ENCODE data around the gene ELOVL4.

DNA sequence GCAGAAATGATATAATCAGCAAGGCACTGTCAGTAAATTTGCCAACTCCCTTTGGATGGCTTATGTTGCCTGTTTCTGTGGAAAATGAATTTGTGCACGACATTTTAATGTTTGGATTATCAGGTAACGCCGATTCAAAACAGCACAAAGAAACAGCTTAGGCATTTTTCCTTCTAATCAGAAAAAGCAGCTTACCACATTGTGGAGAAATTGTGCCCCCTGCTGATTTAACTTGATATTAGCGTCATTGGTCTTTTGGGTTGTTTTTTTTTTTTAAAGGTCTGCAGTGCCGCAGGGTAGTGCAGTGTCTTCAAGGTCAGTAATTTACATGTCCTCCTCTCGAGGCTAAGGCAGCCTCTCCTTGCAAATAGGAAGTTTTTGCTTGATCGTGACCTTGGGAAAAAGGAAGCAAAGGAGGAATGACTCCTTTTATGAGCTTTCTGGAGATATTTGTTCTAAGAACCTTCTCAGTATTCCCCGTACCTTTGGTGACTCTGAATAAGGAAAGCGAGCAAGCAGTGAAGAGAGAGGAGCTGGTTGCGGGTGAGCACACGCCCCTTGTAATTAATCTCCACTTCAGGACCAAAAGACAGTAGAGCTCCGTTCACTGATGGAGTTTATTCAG lies 79.1 kb downstream of the ELOVL4 start:
- no peak for TF ChIP-seq BHLHE40 (IDR thresholded peaks at IDR 0.05; ENCODE audit: low read length)
- no peak for TF ChIP-seq ZBTB1 (CRISPR knock-in tag; IDR thresholded peaks at IDR 0.05; ENCODE audit: borderline replicate concordance)
- TF ChIP-seq, protein P1, sequence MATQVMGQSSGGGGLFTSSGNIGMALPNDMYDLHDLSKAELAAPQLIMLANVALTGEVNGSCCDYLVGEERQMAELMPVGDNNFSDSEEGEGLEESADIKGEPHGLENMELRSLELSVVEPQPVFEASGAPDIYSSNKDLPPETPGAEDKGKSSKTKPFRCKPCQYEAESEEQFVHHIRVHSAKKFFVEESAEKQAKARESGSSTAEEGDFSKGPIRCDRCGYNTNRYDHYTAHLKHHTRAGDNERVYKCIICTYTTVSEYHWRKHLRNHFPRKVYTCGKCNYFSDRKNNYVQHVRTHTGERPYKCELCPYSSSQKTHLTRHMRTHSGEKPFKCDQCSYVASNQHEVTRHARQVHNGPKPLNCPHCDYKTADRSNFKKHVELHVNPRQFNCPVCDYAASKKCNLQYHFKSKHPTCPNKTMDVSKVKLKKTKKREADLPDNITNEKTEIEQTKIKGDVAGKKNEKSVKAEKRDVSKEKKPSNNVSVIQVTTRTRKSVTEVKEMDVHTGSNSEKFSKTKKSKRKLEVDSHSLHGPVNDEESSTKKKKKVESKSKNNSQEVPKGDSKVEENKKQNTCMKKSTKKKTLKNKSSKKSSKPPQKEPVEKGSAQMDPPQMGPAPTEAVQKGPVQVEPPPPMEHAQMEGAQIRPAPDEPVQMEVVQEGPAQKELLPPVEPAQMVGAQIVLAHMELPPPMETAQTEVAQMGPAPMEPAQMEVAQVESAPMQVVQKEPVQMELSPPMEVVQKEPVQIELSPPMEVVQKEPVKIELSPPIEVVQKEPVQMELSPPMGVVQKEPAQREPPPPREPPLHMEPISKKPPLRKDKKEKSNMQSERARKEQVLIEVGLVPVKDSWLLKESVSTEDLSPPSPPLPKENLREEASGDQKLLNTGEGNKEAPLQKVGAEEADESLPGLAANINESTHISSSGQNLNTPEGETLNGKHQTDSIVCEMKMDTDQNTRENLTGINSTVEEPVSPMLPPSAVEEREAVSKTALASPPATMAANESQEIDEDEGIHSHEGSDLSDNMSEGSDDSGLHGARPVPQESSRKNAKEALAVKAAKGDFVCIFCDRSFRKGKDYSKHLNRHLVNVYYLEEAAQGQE (IDR thresholded peaks at IDR 0.05; ENCODE audit: borderline replicate concordance in 1 of 2, low read depth in 1 of 2, low read length in 2 of 2) = no peak
- TF ChIP-seq POLR2A (IDR thresholded peaks at IDR 0.05; ENCODE audit: insufficient read depth in 1 of 2, low read depth in 2 of 2, low read length in 2 of 2) = no peak
- TF ChIP-seq, protein P2, sequence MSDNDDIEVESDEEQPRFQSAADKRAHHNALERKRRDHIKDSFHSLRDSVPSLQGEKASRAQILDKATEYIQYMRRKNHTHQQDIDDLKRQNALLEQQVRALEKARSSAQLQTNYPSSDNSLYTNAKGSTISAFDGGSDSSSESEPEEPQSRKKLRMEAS (IDR thresholded peaks at IDR 0.05) = no peak
- no peak for TF ChIP-seq MYC (CRISPR knock-in tag; IDR thresholded peaks at IDR 0.05; ENCODE audit: borderline replicate concordance)
- TF ChIP-seq, protein P3, sequence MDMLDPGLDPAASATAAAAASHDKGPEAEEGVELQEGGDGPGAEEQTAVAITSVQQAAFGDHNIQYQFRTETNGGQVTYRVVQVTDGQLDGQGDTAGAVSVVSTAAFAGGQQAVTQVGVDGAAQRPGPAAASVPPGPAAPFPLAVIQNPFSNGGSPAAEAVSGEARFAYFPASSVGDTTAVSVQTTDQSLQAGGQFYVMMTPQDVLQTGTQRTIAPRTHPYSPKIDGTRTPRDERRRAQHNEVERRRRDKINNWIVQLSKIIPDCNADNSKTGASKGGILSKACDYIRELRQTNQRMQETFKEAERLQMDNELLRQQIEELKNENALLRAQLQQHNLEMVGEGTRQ (IDR thresholded peaks at IDR 0.05; ENCODE audit: low read depth, low read length) = no peak
- TF ChIP-seq, protein P3 (CRISPR knock-in tag; IDR thresholded peaks at IDR 0.05; ENCODE audit: borderline replicate concordance) = no peak
